Measurements from ENCODE around the gene TMEM165. TPM values are rescaled to one million over a fixed set of nuclear protein-coding genes. Genes with fewer than 3 reads are reported as not detected.

The TMEM165 gene
- total and polyA plus RNA-seq, 9 of the 15 experiments (the other 6 are each of a cell fraction or from before 2014, with no cell fraction given), result 21.3 to 145 (median 96.8) TPM

DNA sequence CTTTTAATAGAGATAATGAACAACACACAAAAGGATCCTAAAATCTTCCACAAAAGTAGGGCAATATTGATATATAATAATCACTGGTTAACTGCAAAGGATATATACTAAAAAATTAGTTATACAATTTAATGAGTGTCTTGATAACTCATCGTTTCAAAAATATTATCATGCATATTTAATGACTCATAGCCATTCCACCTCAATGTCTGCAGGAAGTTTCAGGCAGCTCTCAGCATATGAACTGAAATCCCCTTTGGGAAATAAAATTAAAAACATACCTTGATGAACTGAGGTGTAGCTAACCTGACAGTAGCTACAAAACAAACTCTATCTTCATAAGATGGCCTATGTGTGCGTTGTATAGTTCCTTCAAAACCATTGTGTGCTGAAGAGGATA lies 62.9 kb downstream of the TMEM165 start (continued):
- TF ChIP-seq, protein P1, sequence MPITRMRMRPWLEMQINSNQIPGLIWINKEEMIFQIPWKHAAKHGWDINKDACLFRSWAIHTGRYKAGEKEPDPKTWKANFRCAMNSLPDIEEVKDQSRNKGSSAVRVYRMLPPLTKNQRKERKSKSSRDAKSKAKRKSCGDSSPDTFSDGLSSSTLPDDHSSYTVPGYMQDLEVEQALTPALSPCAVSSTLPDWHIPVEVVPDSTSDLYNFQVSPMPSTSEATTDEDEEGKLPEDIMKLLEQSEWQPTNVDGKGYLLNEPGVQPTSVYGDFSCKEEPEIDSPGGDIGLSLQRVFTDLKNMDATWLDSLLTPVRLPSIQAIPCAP (CRISPR knock-in tag; IDR thresholded peaks at IDR 0.05; ENCODE audit: borderline replicate concordance), result no peak
- TF ChIP-seq KHSRP (IDR thresholded peaks at IDR 0.05) (no peak), SETDB1 (IDR thresholded peaks at IDR 0.05; ENCODE audit: low read length) (no peak), SMARCA5 (IDR thresholded peaks at IDR 0.05) (no peak), PRPF4 (IDR thresholded peaks at IDR 0.05; ENCODE audit: insufficient read depth, low read depth, low read length, poor library complexity, severe bottlenecking) (no peak), RBFOX2 (IDR thresholded peaks at IDR 0.05; ENCODE audit: low read depth, low read length) (no peak), SAFB (IDR thresholded peaks at IDR 0.05; ENCODE audit: borderline replicate concordance, low read depth, low read length) (no peak)
- TF ChIP-seq, protein P2, sequence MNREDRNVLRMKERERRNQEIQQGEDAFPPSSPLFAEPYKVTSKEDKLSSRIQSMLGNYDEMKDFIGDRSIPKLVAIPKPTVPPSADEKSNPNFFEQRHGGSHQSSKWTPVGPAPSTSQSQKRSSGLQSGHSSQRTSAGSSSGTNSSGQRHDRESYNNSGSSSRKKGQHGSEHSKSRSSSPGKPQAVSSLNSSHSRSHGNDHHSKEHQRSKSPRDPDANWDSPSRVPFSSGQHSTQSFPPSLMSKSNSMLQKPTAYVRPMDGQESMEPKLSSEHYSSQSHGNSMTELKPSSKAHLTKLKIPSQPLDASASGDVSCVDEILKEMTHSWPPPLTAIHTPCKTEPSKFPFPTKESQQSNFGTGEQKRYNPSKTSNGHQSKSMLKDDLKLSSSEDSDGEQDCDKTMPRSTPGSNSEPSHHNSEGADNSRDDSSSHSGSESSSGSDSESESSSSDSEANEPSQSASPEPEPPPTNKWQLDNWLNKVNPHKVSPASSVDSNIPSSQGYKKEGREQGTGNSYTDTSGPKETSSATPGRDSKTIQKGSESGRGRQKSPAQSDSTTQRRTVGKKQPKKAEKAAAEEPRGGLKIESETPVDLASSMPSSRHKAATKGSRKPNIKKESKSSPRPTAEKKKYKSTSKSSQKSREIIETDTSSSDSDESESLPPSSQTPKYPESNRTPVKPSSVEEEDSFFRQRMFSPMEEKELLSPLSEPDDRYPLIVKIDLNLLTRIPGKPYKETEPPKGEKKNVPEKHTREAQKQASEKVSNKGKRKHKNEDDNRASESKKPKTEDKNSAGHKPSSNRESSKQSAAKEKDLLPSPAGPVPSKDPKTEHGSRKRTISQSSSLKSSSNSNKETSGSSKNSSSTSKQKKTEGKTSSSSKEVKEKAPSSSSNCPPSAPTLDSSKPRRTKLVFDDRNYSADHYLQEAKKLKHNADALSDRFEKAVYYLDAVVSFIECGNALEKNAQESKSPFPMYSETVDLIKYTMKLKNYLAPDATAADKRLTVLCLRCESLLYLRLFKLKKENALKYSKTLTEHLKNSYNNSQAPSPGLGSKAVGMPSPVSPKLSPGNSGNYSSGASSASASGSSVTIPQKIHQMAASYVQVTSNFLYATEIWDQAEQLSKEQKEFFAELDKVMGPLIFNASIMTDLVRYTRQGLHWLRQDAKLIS (CRISPR knock-in tag; IDR thresholded peaks at IDR 0.05), result no peak
